HG02870 (cell line): Measurements from ENCODE around the gene SHISA4.
"Not testable (repeated sequence)": the region's sequence is repeated elsewhere in the genome, so short reads cannot be mapped to it uniquely, and the experiment has no call there.

Source experiments
- ATAC-seq: cut with Tn5 transposase; IDR thresholded peaks from one replicate; pipeline ENCODE4 v1.9.1; 2021; ENCODE audit warnings: mild to moderate bottlenecking, moderate library complexity; ENCODE audit not compliant: unreplicated experiment

SHISA4 gene

GRCh38 chr1:201896951-201897391 is 8.3 kb downstream of the SHISA4 start:
- ATAC-seq: no peak

DNA sequence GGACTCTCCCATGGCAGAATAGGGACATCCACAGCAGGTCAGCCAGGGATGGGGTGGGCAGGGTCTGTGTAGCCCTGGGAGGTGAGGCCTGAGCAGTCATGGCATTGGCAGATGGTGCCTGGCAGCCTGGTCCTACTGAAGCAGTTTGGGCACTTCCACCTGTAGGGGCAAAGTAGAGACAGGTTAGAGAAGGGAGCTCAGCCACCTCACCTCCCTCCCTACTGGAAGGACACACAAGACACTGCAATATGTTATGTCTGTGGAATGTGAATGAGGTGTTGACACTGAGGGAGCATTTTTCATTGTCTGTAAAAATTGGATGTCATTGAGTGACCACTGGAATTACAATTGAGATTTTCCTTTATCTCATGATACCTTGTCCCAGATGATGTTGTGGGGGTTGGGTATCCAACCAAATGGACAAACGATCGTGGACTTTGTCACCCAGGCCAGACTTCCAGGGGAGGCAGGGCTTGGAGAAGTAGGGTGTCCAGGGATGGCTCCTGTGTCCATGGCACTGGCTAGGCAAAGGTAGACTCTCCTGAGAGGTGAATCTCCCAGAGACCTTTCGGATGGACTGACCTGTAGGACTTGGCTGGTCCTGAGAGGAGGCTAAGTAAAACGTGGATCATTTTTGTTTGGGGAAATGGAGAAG is 9.7 kb downstream of the SHISA4 start:
- no peak for ATAC-seq

GRCh38 chr1:201898992-201899391 is 10.3 kb downstream of the SHISA4 start:
- ATAC-seq: no peak

DNA sequence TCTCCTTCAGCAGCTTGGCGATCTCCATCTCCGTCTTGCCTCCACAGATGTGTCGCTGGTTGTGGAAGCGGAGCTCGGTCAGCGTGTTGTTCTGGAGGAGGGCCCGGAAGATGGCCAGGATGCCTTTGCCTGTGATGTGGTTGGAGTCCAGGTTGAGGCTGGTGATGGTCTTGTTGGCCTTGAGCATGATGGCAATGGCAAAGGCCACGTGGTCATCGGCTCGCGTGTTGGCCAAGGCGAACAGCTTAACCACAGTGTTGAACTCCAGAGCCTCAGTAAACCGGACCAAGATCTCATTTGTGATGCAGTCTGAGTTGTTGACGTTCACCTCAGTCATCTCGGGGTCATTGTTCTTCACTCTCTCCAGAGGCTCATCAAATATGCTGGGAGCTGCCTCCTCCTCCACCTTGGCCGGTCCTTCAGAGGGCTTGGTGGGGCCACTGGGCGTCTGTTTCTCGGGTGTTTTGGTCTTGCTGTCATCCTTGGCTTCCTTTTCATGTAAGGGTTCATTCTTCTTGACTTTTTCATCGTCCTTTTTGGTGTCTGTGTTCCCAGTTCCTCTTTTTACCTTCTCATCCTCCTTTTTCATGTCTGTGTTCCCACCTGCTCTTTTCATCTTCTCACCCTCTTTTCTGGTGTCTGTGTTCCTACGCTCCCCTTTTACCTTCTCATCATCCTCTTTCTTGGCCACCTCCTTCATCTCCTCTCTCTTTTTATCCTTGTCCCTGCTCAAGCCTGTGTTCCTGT is 11.2 kb downstream of the SHISA4 start:
- ATAC-seq: no peak

DNA sequence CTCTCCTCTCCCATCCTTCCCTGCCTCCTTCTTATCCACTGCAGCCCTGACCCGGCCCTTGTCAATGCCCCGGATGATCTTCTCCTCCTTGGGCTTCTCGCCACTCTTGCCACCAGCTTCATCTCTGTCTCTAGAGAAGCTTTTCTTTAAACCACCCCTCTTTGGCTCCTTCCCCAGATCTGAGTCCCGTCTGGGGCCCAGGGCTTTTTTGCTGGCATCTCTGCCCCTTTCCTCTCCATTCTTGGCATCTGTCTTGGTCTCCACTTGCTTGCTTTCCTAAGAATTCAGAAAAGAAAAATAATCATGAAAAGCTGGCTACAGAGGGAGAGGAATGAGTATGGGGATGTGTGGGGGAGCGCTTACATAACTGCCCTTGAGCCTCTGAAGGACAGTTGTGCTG is 11.8 kb downstream of the SHISA4 start:
- no peak for ATAC-seq

GRCh38 chr1:201901036-201901435 is 12.3 kb downstream of the SHISA4 start:
- not testable (repeated sequence) for ATAC-seq

- no peak for ATAC-seq
Observed at GRCh38 chr1:201902198-201902597, 13.5 kb downstream of the SHISA4 start.

DNA sequence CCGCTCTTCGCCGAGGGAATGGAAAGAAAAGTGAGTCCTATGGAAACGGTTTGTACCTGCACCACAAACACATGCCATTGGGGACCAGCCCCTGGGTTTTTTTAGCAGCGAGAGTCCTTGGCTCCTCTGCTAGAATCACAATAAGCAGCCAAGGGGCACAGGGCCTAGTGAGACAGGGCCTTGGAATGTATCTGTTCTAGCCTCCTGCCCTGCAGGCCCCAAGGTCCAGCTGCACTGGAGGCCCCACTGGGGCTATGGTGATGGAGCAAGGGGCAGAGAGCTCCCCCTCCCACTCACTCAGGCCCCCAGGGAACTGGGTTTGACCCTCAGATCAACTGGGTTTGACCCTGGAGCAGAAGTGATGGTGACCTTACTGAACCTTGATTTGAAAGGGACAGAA is 14.4 kb downstream of the SHISA4 start:
- no peak for ATAC-seq

GRCh38 chr1:201904579-201904978 is 15.9 kb downstream of the SHISA4 start:
- ATAC-seq: no peak

DNA sequence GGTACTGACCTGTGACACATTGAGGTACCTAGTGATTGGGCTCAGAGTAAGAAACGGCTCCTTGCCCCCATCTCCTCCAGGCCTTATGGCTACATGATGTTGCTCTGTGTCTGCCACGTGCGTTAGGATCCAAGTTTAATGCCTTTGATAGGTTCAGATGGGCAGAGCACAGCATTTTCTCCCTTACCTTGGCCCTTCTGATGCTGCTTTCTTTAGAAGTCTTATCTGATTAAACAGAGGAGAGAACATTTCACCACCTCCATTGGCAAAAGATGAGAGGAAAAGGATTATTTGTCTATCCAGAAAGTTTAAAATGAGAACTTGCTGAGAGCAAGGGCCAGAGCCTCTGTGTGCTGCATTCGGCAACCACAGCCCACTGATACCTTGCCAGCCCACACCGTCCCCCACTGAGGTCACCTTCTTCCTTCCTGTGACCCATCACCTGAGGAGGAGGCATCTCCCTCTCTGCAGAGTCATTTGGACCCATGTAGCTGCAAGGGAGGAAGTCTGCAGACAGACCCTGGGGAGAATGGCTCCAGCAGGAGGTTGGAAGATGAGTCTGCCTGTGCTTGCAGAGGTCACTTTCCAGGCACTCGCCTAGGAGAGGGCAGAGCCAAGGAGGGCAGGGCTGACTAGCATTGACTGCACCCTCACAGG is 16.7 kb downstream of the SHISA4 start:
- no peak for ATAC-seq

DNA sequence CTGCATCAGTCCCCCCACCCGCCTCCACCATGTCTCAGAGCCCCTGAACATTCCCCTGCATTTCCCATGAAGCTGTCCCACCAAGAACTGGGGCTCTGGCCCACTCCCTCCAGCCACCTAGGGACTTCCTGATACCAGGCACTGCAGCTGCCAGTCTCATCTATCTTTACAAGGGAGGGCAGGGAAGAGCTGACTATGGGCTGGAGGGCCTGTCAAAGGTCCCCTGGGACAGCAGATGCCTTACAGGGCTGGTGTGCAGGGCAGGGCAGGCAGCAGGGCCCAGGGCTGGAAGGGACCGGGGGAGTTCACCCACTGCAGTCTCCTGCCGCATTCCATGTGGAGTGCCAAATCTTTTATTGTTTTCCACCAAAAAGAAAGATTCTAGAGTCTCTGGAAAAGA is 17.6 kb downstream of the SHISA4 start:
- no peak for ATAC-seq

DNA sequence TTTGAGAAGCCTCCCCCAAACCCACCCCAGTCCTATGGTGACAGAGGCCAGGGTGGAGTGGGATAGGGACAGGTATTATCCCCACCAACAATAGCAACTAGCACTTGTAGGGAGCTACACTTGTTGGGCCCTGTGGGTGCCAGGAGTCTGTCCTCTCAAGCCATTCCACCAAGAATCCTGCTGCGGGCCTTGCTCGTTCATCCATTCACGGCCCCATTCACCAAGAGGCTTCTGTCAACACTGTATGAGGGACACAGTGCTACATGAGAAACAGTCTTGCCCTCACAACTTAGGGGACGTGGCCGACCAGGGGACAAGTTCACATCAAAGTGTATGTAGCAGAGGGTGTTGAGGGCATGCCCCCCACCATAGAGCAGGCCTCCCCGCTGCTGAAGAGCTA is 18.9 kb downstream of the SHISA4 start:
- ATAC-seq: no peak

DNA sequence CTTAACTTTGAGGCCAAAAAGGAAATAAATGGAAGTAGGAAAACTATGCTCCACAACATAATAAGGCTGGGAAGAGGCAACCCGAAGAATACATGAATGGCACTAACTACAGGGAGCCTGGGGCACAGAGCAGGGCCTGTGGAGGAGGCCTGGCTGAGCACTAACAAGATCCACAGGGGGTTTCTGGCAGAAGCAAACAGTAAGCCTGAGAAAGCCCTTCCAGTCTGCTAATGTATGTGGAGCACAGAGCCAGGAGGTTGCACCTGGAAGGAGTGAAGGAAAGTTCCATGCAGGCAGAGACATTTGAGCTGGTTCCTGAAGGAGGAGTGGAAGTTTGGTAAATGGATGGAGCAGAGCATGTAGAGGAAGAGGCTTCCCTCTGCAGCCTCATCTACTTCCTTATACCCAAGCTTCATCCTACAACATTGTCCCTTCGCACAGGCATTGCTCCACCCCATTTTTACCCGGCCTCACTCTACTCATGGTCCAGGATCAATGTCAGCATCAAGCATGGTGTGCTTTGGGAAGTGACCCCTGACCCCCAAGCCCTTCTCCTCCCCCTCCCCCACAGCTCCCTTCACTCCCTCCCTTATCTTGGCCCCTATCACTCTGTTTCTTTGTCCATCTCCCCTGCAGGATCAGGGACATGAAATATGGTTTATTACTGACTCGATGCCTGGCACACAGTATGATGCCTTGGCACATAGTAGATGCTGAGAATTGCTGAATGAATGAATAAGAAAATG is 23.3 kb downstream of the SHISA4 start:
- ATAC-seq: no peak

DNA sequence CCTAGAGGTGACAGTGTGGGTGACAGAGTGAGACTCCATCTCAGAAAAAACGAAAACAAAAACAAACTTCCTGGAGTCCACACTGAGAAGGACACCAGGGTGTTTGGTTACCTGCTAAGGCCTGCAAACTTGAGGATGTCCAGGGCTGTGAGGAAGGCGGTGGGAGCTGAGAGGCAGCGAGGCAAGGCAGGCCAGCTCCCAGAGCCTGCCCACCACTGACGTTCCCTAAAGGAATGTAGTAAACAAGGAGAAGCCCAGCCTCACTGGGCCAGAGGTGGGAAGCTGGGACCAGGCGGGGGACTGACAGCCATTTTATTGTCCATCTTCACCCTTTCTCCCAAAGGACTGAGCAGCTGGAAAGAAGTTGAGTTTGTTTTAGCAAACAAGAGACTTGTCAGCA is 24.1 kb downstream of the SHISA4 start:
- no peak for ATAC-seq

DNA sequence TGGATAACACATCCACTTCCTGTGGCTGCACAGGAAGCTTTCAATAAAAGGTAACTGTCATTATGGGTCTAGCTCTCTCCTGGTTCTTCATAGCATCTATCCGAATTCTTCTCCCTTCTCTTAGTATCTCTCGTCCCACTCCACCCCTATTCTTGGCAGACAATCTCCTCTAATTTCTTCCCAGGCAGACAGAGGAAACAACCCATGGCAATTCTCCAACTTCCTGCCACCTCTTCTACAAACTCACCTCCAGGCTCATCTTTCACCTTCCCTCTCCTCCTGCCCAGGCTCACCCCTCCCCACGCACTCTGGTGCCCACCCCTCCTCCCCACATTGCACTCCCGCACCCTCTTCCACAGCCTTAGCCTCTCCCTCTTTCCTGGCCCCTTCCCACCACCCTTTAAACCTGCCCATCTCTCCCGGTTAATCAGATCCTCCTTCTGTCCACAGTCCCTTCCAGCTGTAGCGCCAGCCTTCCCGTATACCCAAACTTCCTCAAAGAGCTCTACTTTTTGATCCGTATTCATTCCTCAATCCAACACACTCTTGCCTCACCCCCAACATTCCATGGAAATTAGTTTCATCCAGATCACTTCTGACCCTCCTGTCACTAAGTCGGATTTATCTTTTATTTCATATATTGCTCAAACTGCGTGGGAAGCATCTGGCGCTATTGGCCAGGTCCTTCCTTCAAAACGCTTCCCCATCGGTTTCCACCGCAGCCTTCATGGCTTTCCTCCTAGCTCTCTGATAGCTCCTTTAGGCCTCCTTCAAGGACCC is 25.9 kb downstream of the SHISA4 start:
- ATAC-seq: no peak

- ATAC-seq: no peak
Observed at GRCh38 chr1:201916649-201917249, 28.1 kb downstream of the SHISA4 start.

GRCh38 chr1:201917362-201918033 is 28.8 kb downstream of the SHISA4 start:
- ATAC-seq: no peak

GRCh38 chr1:201918343-201918742 is 29.6 kb downstream of the SHISA4 start:
- no peak for ATAC-seq

DNA sequence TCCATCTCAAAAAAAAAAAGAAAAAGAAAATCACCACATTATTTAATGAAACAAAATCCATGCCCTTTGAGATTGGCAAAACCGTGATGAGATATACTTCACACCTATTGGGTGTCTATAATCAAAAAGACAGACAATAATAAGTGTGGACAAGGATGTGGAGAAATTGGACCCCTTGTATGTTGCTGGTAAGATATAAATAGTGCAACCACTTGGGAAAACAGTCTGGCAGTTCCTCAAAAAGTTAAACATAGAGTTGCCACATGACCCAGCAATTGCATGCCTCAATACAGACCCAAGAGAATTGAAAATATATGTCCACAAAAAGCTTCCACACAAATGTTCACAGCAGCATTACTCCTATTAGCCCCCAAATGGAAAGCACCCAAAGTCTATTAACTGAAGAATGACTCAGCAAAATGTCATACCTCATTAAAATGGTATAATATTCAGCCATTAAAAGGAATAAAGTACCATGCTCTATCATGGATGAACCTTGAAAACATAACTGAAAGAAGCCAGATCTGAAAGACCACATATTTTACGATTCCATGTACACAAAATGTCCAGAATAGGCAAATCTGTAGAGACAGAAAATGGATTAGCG is 33.4 kb downstream of the SHISA4 start:
- no peak for ATAC-seq

GRCh38 chr1:201925301-201925567 is 36.5 kb downstream of the SHISA4 start:
- ATAC-seq: no peak
